ENCODE results near the gene TMEM120B.

The TMEM120B gene

DNA sequence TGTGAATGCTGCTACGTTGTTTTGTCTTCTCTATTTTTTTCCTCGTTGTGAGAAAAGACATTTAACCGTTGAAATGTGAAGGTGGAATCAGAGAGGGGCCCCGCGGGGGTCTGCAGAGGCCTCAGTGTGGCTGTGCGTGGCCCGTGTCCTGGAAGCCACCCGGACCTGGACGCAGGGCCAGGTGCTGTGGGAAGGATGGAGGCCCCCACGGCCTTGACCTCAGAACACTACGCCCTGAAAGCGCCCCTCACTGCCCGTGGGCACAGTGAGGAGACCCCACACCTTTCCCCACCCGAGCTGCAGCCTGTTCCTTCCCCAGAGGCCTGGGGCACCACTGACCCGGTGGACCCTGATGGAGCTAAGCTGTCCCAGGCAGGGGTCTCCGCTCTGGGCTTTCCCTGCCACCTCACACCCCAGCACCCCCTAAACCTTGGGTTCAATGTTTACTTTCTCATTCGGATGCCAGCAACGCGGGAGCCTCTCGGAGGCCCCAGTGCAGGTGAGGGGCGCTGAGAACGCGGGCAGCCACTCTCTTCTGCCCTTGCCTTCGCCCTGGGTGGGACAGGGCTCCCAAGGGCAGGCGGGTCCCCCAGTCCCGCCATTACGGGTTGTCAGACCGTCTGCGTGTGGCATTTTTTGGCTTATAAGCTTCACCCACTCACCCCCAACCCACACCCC lies 118.2 kb downstream of the TMEM120B start:
- no peaks in the 10 kb centered on the region for H4K20me1 ChIP-seq (ENCODE audit: insufficient read depth)
- no peak overlapping the region for H2AFZ ChIP-seq (ENCODE audit: low read depth)
- H3K4me2 ChIP-seq: no peak overlapping the region
- no peak overlapping the region for H3K27ac ChIP-seq
- no peaks in the 10 kb centered on the region for H3K36me3 ChIP-seq (ENCODE audit: insufficient read depth)
- no peak overlapping the region for H3K9ac ChIP-seq
- TF ChIP-seq CTCF (conservative IDR thresholded peaks at IDR 0.05; ENCODE audit: low read depth, low read length): no peak
- H3K79me2 ChIP-seq (ENCODE audit: insufficient read depth, low read depth): no peaks in the 10 kb centered on the region
- no peaks in the 10 kb centered on the region for H3K27me3 ChIP-seq (ENCODE audit: insufficient read depth, low read depth)
- no peaks in the 10 kb centered on the region for H3K4me1 ChIP-seq (ENCODE audit: low read depth, poor library complexity, severe bottlenecking)
- H3K4me3 ChIP-seq (IDR thresholded peaks at IDR 0.05; ENCODE audit: insufficient read depth, low read depth, low read length): no peak overlapping the region

All from KMS-11 (cell line).